GM21528 (cell line): ENCODE results near the gene GABRD.

Source experiments
- ATAC-seq: cut with Tn5 transposase; IDR thresholded peaks from one replicate; pipeline ENCODE4 v1.9.1; 2021; ENCODE audit warnings: mild to moderate bottlenecking, moderate library complexity; ENCODE audit not compliant: unreplicated experiment, low FRiP score

GABRD gene

GRCh38 chr1:2033165-2033564 is 14.0 kb downstream of the GABRD start:
- no peak for ATAC-seq

GRCh38 chr1:2036287-2036686 is 17.1 kb downstream of the GABRD start:
- no peak for ATAC-seq

- no peak for ATAC-seq
Observed at GRCh38 chr1:2037314-2037979, 18.3 kb downstream of the GABRD start.

GRCh38 chr1:2038229-2038628 is 19.1 kb downstream of the GABRD start:
- ATAC-seq, result no peak

- no peak for ATAC-seq
Observed at GRCh38 chr1:2039251-2039650, 20.1 kb downstream of the GABRD start.

GRCh38 chr1:2041305-2041704 is 22.2 kb downstream of the GABRD start:
- ATAC-seq, result no peak

- no peak for ATAC-seq
Observed at GRCh38 chr1:2041887-2042286, 22.7 kb downstream of the GABRD start.

- no peak for ATAC-seq
Observed at GRCh38 chr1:2042830-2043773, 24.0 kb downstream of the GABRD start.

- ATAC-seq, result no peak
Observed at GRCh38 chr1:2043886-2044285, 24.7 kb downstream of the GABRD start.

- ATAC-seq, result no peak
Observed at GRCh38 chr1:2044510-2045319, 25.6 kb downstream of the GABRD start.

- ATAC-seq, result no peak
Observed at GRCh38 chr1:2045468-2046173, 26.5 kb downstream of the GABRD start.

- no peak for ATAC-seq
Observed at GRCh38 chr1:2046174-2046917, 27.2 kb downstream of the GABRD start.

GRCh38 chr1:2046953-2047748 is 28.0 kb downstream of the GABRD start:
- no peak for ATAC-seq

- no peak for ATAC-seq
Observed at GRCh38 chr1:2047749-2048729, 28.9 kb downstream of the GABRD start.

GRCh38 chr1:2049225-2049717 is 30.1 kb downstream of the GABRD start:
- no peak for ATAC-seq

- peak; percentile 74 for ATAC-seq
Observed at GRCh38 chr1:2049718-2050431, 30.7 kb downstream of the GABRD start, which contains the start of gene PRKCZ. PRKCZ (plus strand) TSS chr1:2050411; CDS start chr1:2050631, 220 bp downstream.

- peak; percentile 2 for ATAC-seq
Observed at GRCh38 chr1:2050461-2050792, 31.3 kb downstream of the GABRD start.
